ENCODE results near the gene METTL21A.

Gene METTL21A

GRCh38 chr2:207606399-207606798, 18.8 kb downstream of the METTL21A start:
- Histone ChIP-seq H3K4me3 (ENCODE audit: low read depth, low read length) (no peak overlapping the region), H3K27me3 (ENCODE audit: control insufficient read depth, insufficient read depth, low read length) (no peaks in the 10 kb centered on the region), H3K27ac (no peak overlapping the region), H3K36me3 (ENCODE audit: control insufficient read depth, insufficient read depth, low read length) (no peaks in the 10 kb centered on the region), H3K9me3 (ENCODE audit: control insufficient read depth, low read length) (no peaks in the 10 kb centered on the region), H2AFZ (no peak overlapping the region), H3K9ac (no peak overlapping the region), H3K4me1 (no peaks in the 10 kb centered on the region), H3K4me2 (ENCODE audit: low read length) (no peak overlapping the region), H3K79me2 (no peaks in the 10 kb centered on the region)
- TF ChIP-seq CTCF (IDR thresholded peaks at IDR 0.05), result no peak

GRCh38 chr2:207603486-207603885, 21.7 kb downstream of the METTL21A start:
- no peaks in the 10 kb centered on the region for H3K36me3 ChIP-seq (ENCODE audit: control insufficient read depth, insufficient read depth, low read length)
- no peak overlapping the region for H3K27ac ChIP-seq
- H3K9ac ChIP-seq, result no peak overlapping the region
- H3K9me3 ChIP-seq (ENCODE audit: control insufficient read depth, low read length), result no peaks in the 10 kb centered on the region
- no peaks in the 10 kb centered on the region for H3K27me3 ChIP-seq (ENCODE audit: control insufficient read depth, insufficient read depth, low read length)
- no peak overlapping the region for H3K4me3 ChIP-seq (ENCODE audit: low read depth, low read length)
- H2AFZ ChIP-seq, result no peak overlapping the region
- no peaks in the 10 kb centered on the region for H3K4me1 ChIP-seq
- H3K79me2 ChIP-seq, result no peaks in the 10 kb centered on the region
- no peak overlapping the region for H3K4me2 ChIP-seq (ENCODE audit: low read length)
- TF ChIP-seq CTCF (IDR thresholded peaks at IDR 0.05), result no peak

- Histone ChIP-seq H3K4me2 (ENCODE audit: low read length) (no peak overlapping the region), H3K9me3 (ENCODE audit: control insufficient read depth, low read length) (no peaks in the 10 kb centered on the region), H3K79me2 (no peaks in the 10 kb centered on the region), H3K36me3 (ENCODE audit: control insufficient read depth, insufficient read depth, low read length) (no peaks in the 10 kb centered on the region), H3K9ac (no peak overlapping the region), H2AFZ (no peak overlapping the region), H3K4me1 (no peaks in the 10 kb centered on the region), H3K4me3 (ENCODE audit: low read depth, low read length) (no peak overlapping the region), H3K27me3 (ENCODE audit: control insufficient read depth, insufficient read depth, low read length) (no peaks in the 10 kb centered on the region), H3K27ac (no peak overlapping the region)
- no peak for TF ChIP-seq CTCF (IDR thresholded peaks at IDR 0.05)
Observed at GRCh38 chr2:207601774-207602173, 23.4 kb downstream of the METTL21A start.

- TF ChIP-seq CTCF (IDR thresholded peaks at IDR 0.05), result no peak
- no peak overlapping the region for H2AFZ ChIP-seq
- H3K79me2 ChIP-seq, result no peaks in the 10 kb centered on the region
- no peaks in the 10 kb centered on the region for H3K4me1 ChIP-seq
- H3K4me3 ChIP-seq (ENCODE audit: low read depth, low read length), result no peak overlapping the region
- H3K9me3 ChIP-seq (ENCODE audit: control insufficient read depth, low read length), result no peaks in the 10 kb centered on the region
- no peaks in the 10 kb centered on the region for H3K36me3 ChIP-seq (ENCODE audit: control insufficient read depth, insufficient read depth, low read length)
- H3K27ac ChIP-seq, result no peak overlapping the region
- no peak overlapping the region for H3K9ac ChIP-seq
- no peak overlapping the region for H3K4me2 ChIP-seq (ENCODE audit: low read length)
- H3K27me3 ChIP-seq (ENCODE audit: control insufficient read depth, insufficient read depth, low read length), result no peaks in the 10 kb centered on the region
Observed at GRCh38 chr2:207600231-207600630, 25.0 kb downstream of the METTL21A start.

- Histone ChIP-seq H3K9ac (no peak overlapping the region), H3K27me3 (ENCODE audit: control insufficient read depth, insufficient read depth, low read length) (no peaks in the 10 kb centered on the region), H2AFZ (no peak overlapping the region), H3K36me3 (ENCODE audit: control insufficient read depth, insufficient read depth, low read length) (no peaks in the 10 kb centered on the region), H3K4me2 (ENCODE audit: low read length) (no peak overlapping the region), H3K9me3 (ENCODE audit: control insufficient read depth, low read length) (no peaks in the 10 kb centered on the region), H3K27ac (no peak overlapping the region), H3K4me1 (no peaks in the 10 kb centered on the region), H3K4me3 (ENCODE audit: low read depth, low read length) (no peak overlapping the region), H3K79me2 (no peaks in the 10 kb centered on the region)
- TF ChIP-seq CTCF (IDR thresholded peaks at IDR 0.05), result no peak
Observed at GRCh38 chr2:207599636-207600035, 25.6 kb downstream of the METTL21A start.

All from parathyroid adenoma (tissue), 2 donors.